HUES64 (cell line): ENCODE results near the gene POLR2I.

Experiments
- H3K27ac ChIP-seq: 2 replicates; pipeline ENCODE4 v1.7.0; 2013; ENCODE audit warnings: low read depth, low read length, inconsistent platforms
- H3K27me3 ChIP-seq: 2 replicates; pipeline ENCODE4 v1.6.1; 2013; ENCODE audit warnings: mild to moderate bottlenecking, low read length; ENCODE audit not compliant: insufficient read depth
- H3K36me3 ChIP-seq: 2 replicates; pipeline ENCODE4 v1.6.1; 2013; ENCODE audit warnings: mild to moderate bottlenecking, low read length; ENCODE audit not compliant: insufficient read depth
- H3K4me1 ChIP-seq: 2 replicates; pipeline ENCODE4 v1.6.1; 2013; ENCODE audit warnings: mild to moderate bottlenecking, low read length, moderate library complexity; ENCODE audit not compliant: insufficient read depth
- H3K4me3 ChIP-seq: 2 replicates; pipeline ENCODE4 v1.5.1; 2013; ENCODE audit warnings: mild to moderate bottlenecking, low read length, moderate library complexity
- H3K9ac ChIP-seq: 2 replicates; pipeline ENCODE4 v1.6.1; 2013; ENCODE audit warnings: mild to moderate bottlenecking, low read depth, low read length
- H3K9me3 ChIP-seq: 2 replicates; pipeline ENCODE4 v1.6.1; 2013; ENCODE audit warnings: low read depth, low read length; ENCODE audit not compliant: insufficient read depth
- WGBS: fragments of 150-250, 120-280 bp; methylation state at CpG from one replicate; pipeline ENCODE4 v1.1.7; 2013; ENCODE audit warnings: missing lambda C conversion rate; 5-methylcytosine and 5-hydroxymethylcytosine counted together

POLR2I gene

GRCh38 chr19:36125557-36125956 is 10.9 kb upstream of the POLR2I start:
- Histone ChIP-seq H3K27me3 (no peaks in the 10 kb centered on the region), H3K9ac (no peak overlapping the region), H3K9me3 (no peaks in the 10 kb centered on the region), H3K4me3 (no peak overlapping the region), H3K36me3 (peaks cover 44% of the 10 kb centered on the region), H3K27ac (no peak overlapping the region), H3K4me1 (no peaks in the 10 kb centered on the region)
- WGBS, result 95% methylated on average over 9 of the region's 9 CpGs

GRCh38 chr19:36121486-36122124 is 6.9 kb upstream of the POLR2I start:
- no peaks in the 10 kb centered on the region for H3K27me3 ChIP-seq
- H3K9ac ChIP-seq, result 0 out of 2 replicates have a peak overlapping the region, but pooled peaks have one; percentile 26
- no peak overlapping the region for H3K4me3 ChIP-seq
- H3K36me3 ChIP-seq, result peaks cover 72% of the 10 kb centered on the region
- H3K9me3 ChIP-seq, result no peaks in the 10 kb centered on the region
- H3K4me1 ChIP-seq, result peaks cover 7% of the 10 kb centered on the region; the same call in 1 of the 2 replicates
- H3K27ac ChIP-seq, result no peak overlapping the region
- WGBS, result 93% methylated on average over 49 of the region's 49 CpGs

GRCh38 chr19:36120984-36121358 is 6.3 kb upstream of the POLR2I start:
- WGBS, result 95% methylated on average over 18 of the region's 18 CpGs
- H3K9me3 ChIP-seq, result no peaks in the 10 kb centered on the region
- no peak overlapping the region for H3K4me3 ChIP-seq
- H3K27me3 ChIP-seq, result no peaks in the 10 kb centered on the region
- H3K9ac ChIP-seq, result 0 out of 2 replicates have a peak overlapping the region, but pooled peaks have one; percentile 26
- peaks cover 9% of the 10 kb centered on the region; the same call in 1 of the 2 replicates for H3K4me1 ChIP-seq
- H3K36me3 ChIP-seq, result peaks cover 77% of the 10 kb centered on the region
- H3K27ac ChIP-seq, result no peak overlapping the region

- no peaks in the 10 kb centered on the region for H3K27me3 ChIP-seq
- H3K9me3 ChIP-seq, result no peaks in the 10 kb centered on the region
- H3K9ac ChIP-seq, result no peak overlapping the region
- WGBS, result 88% methylated on average over 26 of the region's 26 CpGs
- H3K4me3 ChIP-seq, result no peak overlapping the region
- peaks cover 71% of the 10 kb centered on the region for H3K36me3 ChIP-seq
- H3K27ac ChIP-seq, result no peak overlapping the region
- peaks cover 9% of the 10 kb centered on the region; the same call in 1 of the 2 replicates for H3K4me1 ChIP-seq
These were observed 5.7 kb upstream of the POLR2I start for GRCh38 chr19:36120092-36120983.

- Histone ChIP-seq H3K27me3 (no peaks in the 10 kb centered on the region), H3K27ac (no peak overlapping the region), H3K4me3 (peak overlapping the region; percentile 76), H3K36me3 (peaks cover 56% of the 10 kb centered on the region), H3K9ac (0 out of 2 replicates have a peak overlapping the region, but pooled peaks have one; percentile 42), H3K9me3 (no peaks in the 10 kb centered on the region), H3K4me1 (peaks cover 9% of the 10 kb centered on the region; the same call in 1 of the 2 replicates)
- WGBS, result 91% methylated on average over 1 of the region's 1 CpG
These were observed 1.6 kb upstream of the POLR2I start for GRCh38 chr19:36116344-36116637.

GRCh38 chr19:36115453-36116343 is 1.0 kb upstream of the POLR2I start, which contains the start of gene TBCB:
TSS of gene TBCB (plus strand) at chr19:36115468. CDS start at chr19:36115561, 93 bp downstream.
- H3K27me3 ChIP-seq, result no peaks in the 10 kb centered on the region
- H3K9me3 ChIP-seq, result no peaks in the 10 kb centered on the region
- peak within 1 kb of the TSS; percentile 54 for H3K9ac ChIP-seq
- peak within 1 kb of the TSS; percentile 66; the same call in 1 of the 2 replicates for H3K27ac ChIP-seq
- H3K4me3 ChIP-seq, result peak within 1 kb of the TSS; percentile 76
- 5% methylated on average over 57 of the region's 59 CpGs for WGBS
- peaks cover 53% of the 10 kb centered on the region for H3K36me3 ChIP-seq
- peaks cover 9% of the 10 kb centered on the region; the same call in 1 of the 2 replicates for H3K4me1 ChIP-seq

GRCh38 chr19:36113894-36114720 is 568 bp downstream of the POLR2I start:
- peaks cover 3% of the 10 kb centered on the region; the same call in 1 of the 2 replicates for H3K4me1 ChIP-seq
- peaks cover 39% of the 10 kb centered on the region for H3K36me3 ChIP-seq
- H3K27me3 ChIP-seq, result no peaks in the 10 kb centered on the region
- no peaks in the 10 kb centered on the region for H3K9me3 ChIP-seq
- H3K27ac ChIP-seq, result peak overlapping the region; percentile 66; the same call in 1 of the 2 replicates
- 13% methylated on average over 48 of the region's 48 CpGs for WGBS
- peak overlapping the region; percentile 54 for H3K9ac ChIP-seq
- H3K4me3 ChIP-seq, result peak overlapping the region; percentile 76

GRCh38 chr19:36113425-36113824 is 1.2 kb downstream of the POLR2I start:
- H3K9ac ChIP-seq, result 0 out of 2 replicates have a peak overlapping the region, but pooled peaks have one; percentile 54
- peaks cover 33% of the 10 kb centered on the region for H3K36me3 ChIP-seq
- 95% methylated on average over 34 of the region's 34 CpGs for WGBS
- no peaks in the 10 kb centered on the region for H3K9me3 ChIP-seq
- peak overlapping the region; percentile 76 for H3K4me3 ChIP-seq
- H3K4me1 ChIP-seq, result peaks cover 3% of the 10 kb centered on the region; the same call in 1 of the 2 replicates
- H3K27me3 ChIP-seq, result no peaks in the 10 kb centered on the region
- H3K27ac ChIP-seq, result no peak overlapping the region

GRCh38 chr19:36112678-36113077 is 2.0 kb downstream of the POLR2I start:
- 97% methylated on average over 10 of the region's 10 CpGs for WGBS
- H3K27me3 ChIP-seq, result no peaks in the 10 kb centered on the region
- H3K9me3 ChIP-seq, result no peaks in the 10 kb centered on the region
- no peak overlapping the region for H3K9ac ChIP-seq
- no peak overlapping the region for H3K4me3 ChIP-seq
- no peak overlapping the region for H3K27ac ChIP-seq
- peaks cover 28% of the 10 kb centered on the region for H3K36me3 ChIP-seq
- H3K4me1 ChIP-seq, result peaks cover 3% of the 10 kb centered on the region; the same call in 1 of the 2 replicates

GRCh38 chr19:36111200-36111539 is 3.5 kb downstream of the POLR2I start:
- Histone ChIP-seq H3K36me3 (peaks cover 26% of the 10 kb centered on the region), H3K9ac (no peak overlapping the region), H3K9me3 (no peaks in the 10 kb centered on the region), H3K4me3 (no peak overlapping the region), H3K27ac (peak overlapping the region; percentile 16; the same call in 1 of the 2 replicates), H3K27me3 (no peaks in the 10 kb centered on the region), H3K4me1 (peaks cover under 1% of the 10 kb centered on the region; the same call in 1 of the 2 replicates)
- 60% methylated on average over 13 of the region's 13 CpGs for WGBS
